T-cell (primary cell): ENCODE measurements around the gene ARHGEF33. TPM values are rescaled to one million over a fixed set of nuclear protein-coding genes. Genes with fewer than 3 reads are reported as not detected.

ENCODE experiments used
- ATAC-seq, 4 experiments: fragments of 200-7000 bp in 3 of 4; fragments of 150-1000 bp in 1 of 4; cut with Tn5 transposase; replicated peaks in 1 of 4; 1 replicate in 3 of 4; 2 replicates in 1 of 4; pipeline ENCODE4 v1.10.0; 2021; ENCODE audit warnings: moderate library complexity in 3 of 4, mild to moderate bottlenecking in 2 of 4, moderate number of reproducible peaks in 1 of 4
- CTCF ChIA-PET, 2 donors: fragments of 300-600 bp; sonication (Branson Sonifier 250); formaldehyde crosslinking; loops; one replicate each; lab custom pipeline; 2022; ENCODE audit warnings: antibody characterized with exemption in 2 of 2; lab: Charles Lee
- POLR2A ChIA-PET, 2 donors: fragments of 300-600 bp; sonication (Branson Sonifier 250); formaldehyde crosslinking; loops; one replicate each; lab custom pipeline; 2022; ENCODE audit warnings: antibody characterized with exemption in 2 of 2; lab: Charles Lee
- DNase-seq, 35 experiments: peaks; one replicate each; pipeline versions ENCODE4 v3.0.0 to v3.0.0-alpha.2; 2013 to 2023
- H3K27ac ChIP-seq: one replicate; pipeline ENCODE4 v1.5.1; 2013; ENCODE audit warnings: low read length
- H3K27me3 ChIP-seq, 2 experiments: replicated peaks in 1 of 2; 1 replicate in 1 of 2; 2 replicates in 1 of 2; pipeline versions ENCODE4 v1.6.1 to v1.7.0; 2013; ENCODE audit warnings: low read length in 1 of 2, mixed read lengths in 1 of 2; ENCODE audit not compliant: control insufficient read depth in 2 of 2, insufficient read depth in 2 of 2; ENCODE audit errors: extremely low read depth in 1 of 2
- H3K36me3 ChIP-seq, 2 donors: 1 replicate in 1 of 2; 2 replicates in 1 of 2; pipeline versions ENCODE4 v1.6.1 to v1.7.0; 2013; ENCODE audit warnings: low read length in 1 of 2; ENCODE audit not compliant: control insufficient read depth in 2 of 2, insufficient read depth in 1 of 2; ENCODE audit errors: extremely low read depth in 1 of 2
- H3K4me1 ChIP-seq, 2 experiments: 1 replicate in 1 of 2; 2 replicates in 1 of 2; pipeline versions ENCODE4 v1.6.1 to v1.7.0; 2013; ENCODE audit warnings: low read length in 2 of 2, mixed read lengths in 1 of 2; ENCODE audit not compliant: insufficient read depth in 2 of 2, control insufficient read depth in 1 of 2; ENCODE audit errors: extremely low read depth in 1 of 2
- H3K4me3 ChIP-seq, 2 donors: 1 replicate in 1 of 2; 2 replicates in 1 of 2; pipeline versions ENCODE4 v1.5.1 to v1.7.0; 2013; ENCODE audit warnings: mild to moderate bottlenecking in 2 of 2, low read length in 1 of 2, moderate library complexity in 1 of 2; ENCODE audit not compliant: control insufficient read depth in 1 of 2; ENCODE audit errors: extremely low read depth in 1 of 2
- H3K9me3 ChIP-seq: 2 replicates; pipeline ENCODE4 v1.7.0; 2013
- H3K27ac Mint-ChIP-seq, 2 donors: one replicate each; pipeline ENCODE4 v1.8.0; 2020 to 2021; ENCODE audit warnings: mild to moderate bottlenecking in 2 of 2, mixed read lengths in 2 of 2
- H3K27me3 Mint-ChIP-seq, 2 donors: one replicate each; pipeline ENCODE4 v1.8.0; 2021 to 2022; ENCODE audit warnings: mixed read lengths in 2 of 2
- H3K36me3 Mint-ChIP-seq: one replicate; pipeline ENCODE4 v1.8.0; 2021; ENCODE audit warnings: mixed read lengths
- H3K4me1 Mint-ChIP-seq, 3 donors: one replicate each; pipeline ENCODE4 v1.8.0; 2020 to 2022; ENCODE audit warnings: mixed read lengths in 3 of 3, mild to moderate bottlenecking in 1 of 3
- H3K4me3 Mint-ChIP-seq, 3 donors: one replicate each; pipeline ENCODE4 v1.8.0; 2020 to 2022; ENCODE audit warnings: mild to moderate bottlenecking in 3 of 3, mixed read lengths in 3 of 3, moderate library complexity in 3 of 3
- H3K9me3 Mint-ChIP-seq, 3 donors: one replicate each; pipeline ENCODE4 v1.8.0; 2020 to 2022; ENCODE audit warnings: mixed read lengths in 3 of 3
- WGBS: methylation state at CpG from one replicate; pipeline ENCODE4 v1.1.5; 2013; ENCODE audit warnings: missing lambda C conversion rate; ENCODE audit not compliant: insufficient coverage; 5-methylcytosine and 5-hydroxymethylcytosine counted together
- total RNA-seq, 35 experiments: library from RNA in 6 of 35; stranded (reverse) in 6 of 35; fragments of 120-200 nt in 1 of 35; gene quantifications; one replicate each; pipeline versions ENCODE4 v1.2.1 to v1.2.4 and lab custom pipeline; 2013 to 2026

ARHGEF33 gene
- total RNA-seq, 5 donors from 2014 or later (not counting 1 experiment from before 2014, with no cell fraction given): 0.15 to 0.26 (median 0.16) TPM; not detected in 2

DNA sequence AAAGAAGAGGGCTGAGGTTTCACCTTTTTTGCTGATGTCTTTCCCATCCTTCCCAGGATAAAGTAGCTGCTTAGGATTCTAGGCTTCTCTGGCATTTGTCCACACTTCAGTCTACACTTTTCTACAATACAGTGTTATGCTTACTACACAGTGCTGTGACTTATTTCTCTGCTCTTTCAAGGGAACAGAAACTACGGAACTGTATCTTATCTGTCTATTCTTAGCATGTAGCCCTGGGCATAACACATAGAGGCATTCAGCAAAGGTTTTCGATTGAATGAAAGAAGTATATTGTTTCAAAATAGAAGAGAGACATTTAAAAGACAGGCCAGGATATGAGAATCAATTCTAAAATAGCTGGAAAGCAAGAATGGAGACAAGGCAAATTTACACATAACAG, 110.9 kb downstream of the ARHGEF33 start:
- no peak overlapping the region for H3K27ac Mint-ChIP-seq

GRCh38 chr2:39007875-39008504, 118.3 kb downstream of the ARHGEF33 start:
- Mint-ChIP-seq H3K27ac (no peak overlapping the region), H3K9me3 (no peaks in the 10 kb centered on the region), H3K4me1 (peaks cover 0 to 6% (median 5%) of the 10 kb centered on the region in 3 donors), H3K4me3 (no peak overlapping the region), H3K27me3 (no peaks in the 10 kb centered on the region), H3K36me3 (peaks cover 69% of the 10 kb centered on the region)
- H3K4me3 ChIP-seq: no peak overlapping the region
- ATAC-seq: no peak
- POLR2A ChIA-PET: no interaction called here
- H3K27me3 ChIP-seq: no peaks in the 10 kb centered on the region
- no peak for DNase-seq
- H3K27ac ChIP-seq: no peak overlapping the region
- H3K36me3 ChIP-seq: peaks cover 3 to 56% of the 10 kb centered on the region in 2 donors
- H3K4me1 ChIP-seq: no peaks in the 10 kb centered on the region
- WGBS: 72% methylated on average over 3 of the region's 5 CpGs
- CTCF ChIA-PET: interaction anchor here in 1 of 2 donors (0.6 kb wide), 1 partner anchor 234 kb away, joined by 3 read pairs; no protein-coding TSS in a partner anchor
- H3K9me3 ChIP-seq: no peaks in the 10 kb centered on the region

More for the DNA sequence above, 110.9 kb downstream of the ARHGEF33 start:
- Histone ChIP-seq H3K4me3 (no peak overlapping the region), H3K9me3 (no peaks in the 10 kb centered on the region), H3K27me3 (no peaks in the 10 kb centered on the region), H3K36me3 (peaks cover 8 to 66% of the 10 kb centered on the region in 2 donors), H3K27ac (no peak overlapping the region), H3K4me1 (no peaks in the 10 kb centered on the region)
- H3K4me3 Mint-ChIP-seq: no peak overlapping the region
- POLR2A ChIA-PET: no interaction called here
- CTCF ChIA-PET: no interaction called here
- peaks cover 0 to 4% (median 0%) of the 10 kb centered on the region in 3 donors for H3K4me1 Mint-ChIP-seq
- peaks cover 56% of the 10 kb centered on the region for H3K36me3 Mint-ChIP-seq
- ATAC-seq: no peak
- H3K9me3 Mint-ChIP-seq: no peaks in the 10 kb centered on the region
- no peaks in the 10 kb centered on the region for H3K27me3 Mint-ChIP-seq
- DNase-seq: no peak
- no CpG with 5 or more reads among the region's 2 CpGs for WGBS

- no peak overlapping the region for H3K4me3 ChIP-seq
- Mint-ChIP-seq H3K4me3 (no peak overlapping the region), H3K27ac (no peak overlapping the region), H3K4me1 (peaks cover 0 to 6% (median 5%) of the 10 kb centered on the region in 3 donors), H3K9me3 (no peaks in the 10 kb centered on the region), H3K36me3 (peaks cover 74% of the 10 kb centered on the region), H3K27me3 (no peaks in the 10 kb centered on the region)
- CTCF ChIA-PET: interaction anchor here in 1 of 2 donors (0.6 kb wide), 1 partner anchor 233 kb away, joined by 3 read pairs; no protein-coding TSS in a partner anchor
- H3K9me3 ChIP-seq: no peaks in the 10 kb centered on the region
- H3K4me1 ChIP-seq: no peaks in the 10 kb centered on the region
- ATAC-seq: no peak
- DNase-seq: no peak
- POLR2A ChIA-PET: no interaction called here
- WGBS: no CpG with 5 or more reads among the region's 1 CpG
- H3K27ac ChIP-seq: no peak overlapping the region
- H3K27me3 ChIP-seq: no peaks in the 10 kb centered on the region
- peaks cover 2 to 58% of the 10 kb centered on the region in 2 donors for H3K36me3 ChIP-seq
These were observed 119.0 kb downstream of the ARHGEF33 start for GRCh38 chr2:39008665-39009064.

DNA sequence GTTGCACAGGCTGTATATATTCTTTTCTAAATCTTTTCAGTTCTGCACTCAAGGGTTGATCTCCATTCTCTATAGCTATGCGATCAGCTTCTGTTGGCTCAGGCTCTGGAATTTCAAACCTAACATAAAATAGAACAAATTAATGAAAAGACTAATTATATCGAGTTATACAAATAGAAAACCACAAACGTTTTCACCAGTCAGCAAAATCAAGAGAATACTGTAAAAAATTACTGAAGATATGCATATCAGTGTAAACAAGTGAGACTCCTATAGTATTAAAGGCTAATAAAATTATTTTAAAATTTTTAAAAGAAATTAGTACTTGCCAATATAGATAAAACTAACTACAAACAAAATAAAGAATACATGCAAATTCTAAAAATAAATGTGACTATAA, 124.2 kb downstream of the ARHGEF33 start:
- H3K36me3 ChIP-seq: peaks cover 0 to 33% of the 10 kb centered on the region in 2 donors
- H3K9me3 Mint-ChIP-seq: no peaks in the 10 kb centered on the region
- ATAC-seq (no peak), DNase-seq (no peak)
- no peaks in the 10 kb centered on the region for H3K27me3 ChIP-seq
- no peak overlapping the region for H3K27ac ChIP-seq
- H3K36me3 Mint-ChIP-seq: peaks cover 57% of the 10 kb centered on the region
- no CpG with 5 or more reads among the region's 3 CpGs for WGBS
- H3K4me1 Mint-ChIP-seq: peaks cover 0 to 9% (median 6%) of the 10 kb centered on the region in 3 donors
- H3K27ac Mint-ChIP-seq: no peak overlapping the region
- H3K9me3 ChIP-seq: no peaks in the 10 kb centered on the region
- ChIA-PET POLR2A (no interaction called here), CTCF (interaction anchor here in 1 of 2 donors (0.7 kb wide), 1 partner anchor 66 kb away, joined by 4 read pairs; no protein-coding TSS in a partner anchor)
- H3K4me3 ChIP-seq: no peak overlapping the region
- H3K4me3 Mint-ChIP-seq: no peak overlapping the region
- no peaks in the 10 kb centered on the region for H3K27me3 Mint-ChIP-seq
- no peaks in the 10 kb centered on the region for H3K4me1 ChIP-seq

GRCh38 chr2:39015424-39015823, 125.7 kb downstream of the ARHGEF33 start:
- H3K27me3 Mint-ChIP-seq: no peaks in the 10 kb centered on the region
- no CpG with 5 or more reads among the region's 1 CpG for WGBS
- H3K9me3 Mint-ChIP-seq: no peaks in the 10 kb centered on the region
- peaks cover 49% of the 10 kb centered on the region for H3K36me3 Mint-ChIP-seq
- peaks cover 0 to 25% of the 10 kb centered on the region in 2 donors for H3K36me3 ChIP-seq
- ChIA-PET POLR2A (no interaction called here), CTCF (interaction anchor here in 1 of 2 donors (0.5 kb wide), 1 partner anchor 64 kb away, joined by 3 read pairs; no protein-coding TSS in a partner anchor)
- H3K27ac ChIP-seq: no peak overlapping the region
- ATAC-seq (no peak), DNase-seq (no peak)
- no peak overlapping the region for H3K4me3 Mint-ChIP-seq
- H3K27me3 ChIP-seq: no peaks in the 10 kb centered on the region
- H3K4me3 ChIP-seq: no peak overlapping the region
- H3K4me1 ChIP-seq: no peaks in the 10 kb centered on the region
- no peaks in the 10 kb centered on the region for H3K9me3 ChIP-seq
- H3K4me1 Mint-ChIP-seq: peaks cover 4 to 8% (median 5%) of the 10 kb centered on the region in 3 donors
- no peak overlapping the region for H3K27ac Mint-ChIP-seq

GRCh38 chr2:39017334-39017733, 127.7 kb downstream of the ARHGEF33 start:
- Mint-ChIP-seq H3K9me3 (no peaks in the 10 kb centered on the region), H3K36me3 (peaks cover 35% of the 10 kb centered on the region), H3K27ac (no peak overlapping the region), H3K4me3 (no peak overlapping the region), H3K27me3 (no peaks in the 10 kb centered on the region), H3K4me1 (peaks cover 4 to 8% (median 5%) of the 10 kb centered on the region in 3 donors)
- Histone ChIP-seq H3K4me3 (no peak overlapping the region), H3K36me3 (peaks cover 0 to 21% of the 10 kb centered on the region in 2 donors), H3K9me3 (no peaks in the 10 kb centered on the region), H3K4me1 (no peaks in the 10 kb centered on the region), H3K27me3 (no peaks in the 10 kb centered on the region), H3K27ac (no peak overlapping the region)
- DNase-seq: no peak
- ATAC-seq: no peak
- ChIA-PET CTCF (no interaction called here), POLR2A (no interaction called here)
